ENCODE data around the gene ATP5MC2.
"Not testable (repeated sequence)": the region's sequence is repeated elsewhere in the genome, so short reads cannot be mapped to it uniquely, and the experiment has no call there.

The ATP5MC2 gene

DNA sequence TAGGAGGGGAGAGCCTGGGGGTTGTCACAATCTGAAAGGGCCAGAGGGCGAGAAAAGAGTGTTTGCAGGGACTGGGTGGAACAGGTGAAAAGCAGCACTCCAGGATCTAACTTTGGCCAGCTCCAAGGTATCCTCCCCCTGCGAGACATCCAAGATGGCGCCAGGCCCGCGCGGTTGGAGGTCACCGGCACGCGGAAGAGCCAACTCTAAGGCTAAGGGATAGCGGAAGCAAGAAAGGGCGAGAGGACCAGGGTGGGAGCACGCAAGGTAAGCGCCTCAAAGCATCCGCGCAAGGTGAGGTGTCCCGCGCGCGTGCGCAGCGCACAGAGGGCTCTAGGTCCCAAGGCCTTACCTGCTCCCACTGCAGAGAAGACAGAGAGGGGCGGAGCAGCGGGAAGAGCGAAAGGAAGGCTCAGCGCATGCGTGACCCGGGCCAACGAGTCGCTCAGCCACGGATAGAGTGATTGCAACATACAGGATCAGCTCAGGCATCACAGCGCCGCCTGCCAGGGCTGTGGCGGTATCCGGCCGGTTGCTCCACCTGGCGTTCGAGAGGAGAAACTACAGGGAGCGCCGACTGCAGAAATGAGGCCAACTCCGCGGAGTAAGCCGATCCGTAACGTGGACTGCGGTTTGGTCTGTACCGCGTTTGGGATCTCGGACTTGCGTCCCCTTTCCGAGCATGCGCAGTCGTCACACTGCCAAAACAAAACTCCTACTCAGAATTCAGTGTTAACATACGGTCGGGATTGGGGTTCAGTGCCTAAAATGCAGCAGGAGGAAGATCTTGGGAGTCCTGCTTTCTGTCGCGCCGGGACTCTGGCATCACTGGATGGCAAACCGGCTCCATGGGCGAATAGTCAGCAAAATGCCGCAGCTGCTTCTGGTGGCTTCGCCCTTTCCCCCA is at the start of gene ATP5MC2:
Gene ATP5MC2, minus strand, starts transcription at position 383 of the 907 bp plus-strand sequence. CDS start 3,469 bp downstream, outside the sequence.
- ATAC-seq (replicated peaks), result peak; percentile 94 to 96
- Mint-ChIP-seq H3K4me1 (peaks cover 2 to 25% of the 10 kb centered on the region in 2 donors), H3K27ac (peak within 1 kb of the TSS; percentile 88)

DNA sequence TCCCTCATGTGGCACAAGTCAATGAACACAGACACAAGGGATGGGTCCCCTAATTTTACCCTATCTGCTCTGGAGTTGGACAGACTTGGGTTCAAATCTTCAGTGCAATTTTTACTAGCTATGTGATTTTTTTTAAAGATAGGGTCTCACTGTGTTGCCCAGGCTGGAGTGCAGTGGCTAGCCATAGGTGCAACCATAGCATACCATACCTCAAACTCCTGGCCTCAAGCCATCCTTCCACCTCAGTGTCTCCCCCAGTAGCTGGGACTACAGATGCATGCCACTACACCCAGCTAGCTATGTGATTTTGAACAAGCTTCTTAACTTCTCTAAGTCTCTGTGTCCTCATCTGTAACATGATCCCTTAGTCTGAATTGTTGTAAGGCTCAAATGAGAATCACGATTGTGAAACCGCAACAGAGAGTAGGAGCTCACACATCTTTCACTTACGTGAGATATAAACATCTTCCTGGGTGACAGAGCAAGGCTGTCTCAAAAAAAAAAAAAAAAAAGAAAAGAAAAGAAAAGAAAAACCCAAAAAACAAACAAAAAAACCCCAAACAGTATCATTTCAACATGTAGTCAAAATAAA is 46.7 kb upstream of the ATP5MC2 start:
- peaks cover 15 to 42% of the 10 kb centered on the region in 2 donors for H3K36me3 Mint-ChIP-seq
- peaks cover 13 to 23% of the 10 kb centered on the region in 2 donors for H3K4me1 Mint-ChIP-seq
- no peaks in the 10 kb centered on the region for H3K9me3 Mint-ChIP-seq
- no peak overlapping the region for H3K27ac Mint-ChIP-seq
- no peak overlapping the region for H3K4me3 Mint-ChIP-seq
- ATAC-seq (replicated peaks) (no peak), DNase-seq (no peak)
- H3K27me3 Mint-ChIP-seq, result no peaks in the 10 kb centered on the region

More for the DNA sequence above, at the start of gene ATP5MC2:
- peaks cover 11 to 22% of the 10 kb centered on the region in 2 donors for H3K27me3 Mint-ChIP-seq
- H3K4me3 Mint-ChIP-seq, result peak within 1 kb of the TSS; percentile 86
- DNase-seq, result peak; percentile 97
- H3K36me3 Mint-ChIP-seq, result peaks cover 7 to 10% of the 10 kb centered on the region in 2 donors
- H3K9me3 Mint-ChIP-seq, result no peaks in the 10 kb centered on the region

DNA sequence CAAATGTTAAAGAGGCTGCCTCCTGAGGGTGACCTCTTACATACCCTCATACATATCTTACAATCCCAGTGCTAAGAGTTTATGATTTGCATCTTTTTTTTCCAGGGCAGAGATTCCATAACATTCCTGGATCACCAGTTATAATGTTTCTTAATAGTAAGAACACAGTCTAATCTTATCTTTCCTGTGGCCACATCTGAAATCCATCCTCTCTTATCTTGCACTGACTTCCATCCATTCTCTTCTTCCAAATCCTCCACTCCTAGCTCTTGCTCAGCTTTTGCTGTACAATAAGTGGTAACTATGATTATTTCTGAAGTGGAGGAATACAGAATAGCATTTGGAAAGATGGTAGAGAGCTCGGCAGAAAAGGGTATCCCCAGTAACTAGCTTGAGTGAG is 45.1 kb upstream of the ATP5MC2 start:
- Mint-ChIP-seq H3K27ac (no peak overlapping the region), H3K27me3 (no peaks in the 10 kb centered on the region)
- no peak for ATAC-seq (replicated peaks)

GRCh38 chr12:53719649-53720048 is 43.8 kb upstream of the ATP5MC2 start:
- Mint-ChIP-seq H3K27me3 (no peaks in the 10 kb centered on the region), H3K4me3 (no peak overlapping the region), H3K36me3 (peaks cover 26 to 58% of the 10 kb centered on the region in 2 donors), H3K27ac (peak overlapping the region; percentile 15), H3K9me3 (no peaks in the 10 kb centered on the region), H3K4me1 (no peaks in the 10 kb centered on the region)
- ATAC-seq (replicated peaks) (no peak), DNase-seq (no peak)

More for the DNA sequence above, 45.1 kb upstream of the ATP5MC2 start:
- DNase-seq, result no peak
- peaks cover 2 to 7% of the 10 kb centered on the region in 2 donors for H3K4me1 Mint-ChIP-seq
- no peak overlapping the region for H3K4me3 Mint-ChIP-seq
- no peaks in the 10 kb centered on the region for H3K9me3 Mint-ChIP-seq
- H3K36me3 Mint-ChIP-seq, result peaks cover 23 to 54% of the 10 kb centered on the region in 2 donors

DNA sequence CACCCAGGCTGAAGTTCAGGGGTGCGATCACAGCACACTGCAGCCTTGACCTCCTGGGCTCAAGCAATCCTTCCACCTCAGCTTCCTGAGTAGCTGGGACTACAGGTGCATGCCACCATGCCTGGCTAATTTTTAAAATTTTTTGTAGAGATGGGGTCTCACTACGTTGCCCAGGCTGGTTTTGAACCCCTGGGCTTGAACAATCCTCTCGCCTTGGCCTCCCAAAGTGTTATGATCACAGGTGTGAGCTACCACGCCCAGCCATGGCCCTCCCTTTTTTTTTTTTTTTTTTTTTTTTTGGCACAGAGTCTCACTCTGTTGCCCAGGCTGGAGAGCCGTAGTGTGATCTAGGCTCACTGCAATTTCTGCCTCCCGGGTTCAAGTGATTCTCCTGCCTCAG is 42.7 kb upstream of the ATP5MC2 start:
- not testable (repeated sequence) for DNase-seq; H3K4me3 Mint-ChIP-seq; H3K27ac Mint-ChIP-seq; ATAC-seq (replicated peaks); H3K9me3 Mint-ChIP-seq; H3K27me3 Mint-ChIP-seq; H3K4me1 Mint-ChIP-seq
- H3K36me3 Mint-ChIP-seq, result peaks cover 30 to 55% of the 10 kb centered on the region in 2 donors

- ATAC-seq (replicated peaks) (no peak), DNase-seq (no peak)
- no peaks in the 10 kb centered on the region for H3K9me3 Mint-ChIP-seq
- no peak overlapping the region for H3K4me3 Mint-ChIP-seq
- H3K4me1 Mint-ChIP-seq, result no peaks in the 10 kb centered on the region
- H3K27ac Mint-ChIP-seq, result no peak overlapping the region
- peaks cover 30 to 54% of the 10 kb centered on the region in 2 donors for H3K36me3 Mint-ChIP-seq
- no peaks in the 10 kb centered on the region for H3K27me3 Mint-ChIP-seq
These were observed 41.4 kb upstream of the ATP5MC2 start for GRCh38 chr12:53717319-53717718.

DNA sequence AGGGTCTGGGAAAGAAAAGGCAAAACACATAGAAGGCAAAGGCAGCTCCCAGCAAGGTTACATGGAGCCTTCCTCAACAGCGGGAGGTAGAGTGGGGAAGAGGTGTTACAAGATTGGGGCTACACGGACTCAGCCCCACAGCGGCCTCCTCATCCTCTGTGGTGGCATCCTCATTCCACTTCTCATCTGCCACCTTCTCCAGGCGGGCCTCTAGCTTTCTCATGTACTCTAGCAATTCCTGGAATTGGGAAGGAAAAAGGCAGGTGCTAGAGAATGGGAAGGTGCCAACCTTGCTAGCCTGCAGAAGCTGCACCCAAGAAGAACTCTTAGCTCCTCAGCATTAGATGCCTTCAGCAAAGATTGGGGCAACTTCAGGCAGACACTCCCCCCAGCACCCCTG is 38.1 kb upstream of the ATP5MC2 start:
- H3K36me3 Mint-ChIP-seq, result peaks cover 24 to 39% of the 10 kb centered on the region in 2 donors
- H3K4me3 Mint-ChIP-seq, result no peak overlapping the region
- peaks cover 7 to 9% of the 10 kb centered on the region in 2 donors for H3K4me1 Mint-ChIP-seq
- H3K9me3 Mint-ChIP-seq, result no peaks in the 10 kb centered on the region
- H3K27me3 Mint-ChIP-seq, result no peaks in the 10 kb centered on the region
- ATAC-seq (replicated peaks) (no peak), DNase-seq (no peak)
- H3K27ac Mint-ChIP-seq, result no peak overlapping the region

DNA sequence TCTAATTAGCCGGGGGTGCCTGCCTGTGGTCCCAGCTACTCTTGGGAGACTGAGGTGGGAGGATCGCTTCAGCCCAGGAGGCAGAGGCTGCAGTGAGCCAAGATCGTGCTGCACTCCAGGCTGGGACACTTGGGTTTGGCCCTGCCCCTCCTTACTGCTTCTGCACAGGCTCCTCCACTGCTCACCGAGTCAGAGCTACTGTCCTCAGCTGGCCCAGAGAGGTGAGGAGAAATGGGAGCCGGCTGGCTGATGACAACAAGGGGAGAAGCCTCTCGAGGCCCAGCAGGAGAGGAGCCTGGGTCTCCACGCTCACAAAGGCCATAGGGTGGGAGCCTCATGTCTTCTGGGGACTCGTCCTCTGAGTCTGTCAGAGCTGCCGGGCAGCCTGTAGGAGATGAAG is 37.6 kb upstream of the ATP5MC2 start:
- peaks cover 7 to 9% of the 10 kb centered on the region in 2 donors for H3K4me1 Mint-ChIP-seq
- H3K36me3 Mint-ChIP-seq, result peaks cover 24 to 39% of the 10 kb centered on the region in 2 donors
- no peak overlapping the region for H3K4me3 Mint-ChIP-seq
- H3K27me3 Mint-ChIP-seq, result no peaks in the 10 kb centered on the region
- DNase-seq (no peak), ATAC-seq (replicated peaks) (no peak)
- no peaks in the 10 kb centered on the region for H3K9me3 Mint-ChIP-seq
- H3K27ac Mint-ChIP-seq, result peak overlapping the region; percentile 87

DNA sequence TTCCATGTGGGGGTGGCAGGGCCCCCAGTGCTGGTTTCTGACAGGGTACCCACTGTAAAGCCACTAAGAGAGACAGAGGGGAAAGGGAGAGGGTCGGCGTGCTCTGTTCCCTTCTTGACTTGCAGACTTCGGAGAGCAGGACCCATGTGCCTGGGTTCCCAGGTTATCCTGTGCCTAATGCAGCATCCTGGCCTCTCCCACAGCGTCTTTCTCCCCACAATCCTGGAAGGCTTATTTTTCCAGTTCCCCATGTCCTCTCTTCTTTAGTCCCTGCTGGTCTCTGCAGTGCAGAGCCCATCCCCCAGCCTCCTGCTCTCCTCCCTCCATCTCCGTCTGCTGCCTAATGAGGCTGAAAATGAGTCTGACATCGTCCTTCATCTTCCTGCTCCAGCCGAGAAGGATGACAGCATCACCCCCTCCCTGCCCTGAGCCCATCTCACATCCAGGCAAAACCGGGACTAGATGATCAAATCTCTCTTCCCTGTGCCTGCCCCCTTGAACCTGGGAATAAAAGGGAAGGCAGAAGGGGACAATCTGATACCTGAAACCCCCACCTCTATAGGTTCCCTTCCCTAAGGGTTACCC is 36.3 kb upstream of the ATP5MC2 start:
- no peaks in the 10 kb centered on the region for H3K9me3 Mint-ChIP-seq
- peaks cover 24 to 35% of the 10 kb centered on the region in 2 donors for H3K36me3 Mint-ChIP-seq
- no peak for DNase-seq
- no peak overlapping the region for H3K4me3 Mint-ChIP-seq
- ATAC-seq (replicated peaks), result no peak
- peaks cover 5 to 6% of the 10 kb centered on the region in 2 donors for H3K27me3 Mint-ChIP-seq
- H3K27ac Mint-ChIP-seq, result no peak overlapping the region
- H3K4me1 Mint-ChIP-seq, result peaks cover 7 to 9% of the 10 kb centered on the region in 2 donors

DNA sequence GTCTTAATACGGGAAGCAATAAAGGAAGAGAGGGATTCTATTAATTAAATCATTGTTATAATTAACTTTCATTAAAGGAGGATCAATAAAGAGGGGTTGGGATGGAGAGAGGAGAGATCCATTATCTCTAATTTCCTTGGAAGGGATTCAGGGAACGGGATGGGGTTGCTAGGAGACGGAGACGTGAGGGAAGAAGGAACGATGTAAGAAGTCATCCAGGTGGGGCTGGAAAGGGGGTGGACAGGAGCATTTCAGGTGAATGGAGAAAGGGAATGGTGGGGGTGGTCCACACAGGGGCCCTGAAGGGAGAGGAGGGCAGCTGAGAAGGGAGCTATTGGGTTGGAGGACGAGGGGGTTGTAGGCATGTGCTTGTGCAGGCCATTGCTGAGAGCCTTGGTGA is 34.2 kb upstream of the ATP5MC2 start:
- no peak for ATAC-seq (replicated peaks)
- Mint-ChIP-seq H3K27ac (no peak overlapping the region), H3K27me3 (peaks cover 17 to 23% of the 10 kb centered on the region in 2 donors), H3K9me3 (no peaks in the 10 kb centered on the region), H3K4me1 (peaks cover 7 to 9% of the 10 kb centered on the region in 2 donors), H3K36me3 (peaks cover 13 to 22% of the 10 kb centered on the region in 2 donors), H3K4me3 (no peak overlapping the region)
- DNase-seq, result no peak

DNA sequence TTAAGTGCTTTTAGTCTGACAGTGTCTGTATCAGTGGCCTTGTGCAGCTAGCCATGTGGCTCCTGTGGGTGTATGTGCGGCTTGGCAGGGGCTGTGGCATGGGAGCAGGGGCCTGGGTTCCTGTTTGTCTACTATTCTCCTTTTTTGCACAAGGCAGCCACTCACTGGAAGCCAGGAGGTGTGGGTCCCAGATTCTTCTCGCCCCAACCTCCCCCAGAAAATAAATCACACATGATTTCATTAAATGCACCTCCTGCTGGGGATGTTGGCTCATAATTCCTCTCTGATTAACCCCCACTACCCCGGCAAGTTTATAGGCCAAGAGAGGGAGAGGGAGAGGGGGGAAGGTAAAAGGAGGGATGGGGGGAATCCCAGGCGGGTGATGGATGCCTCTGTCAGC is 33.8 kb upstream of the ATP5MC2 start:
- DNase-seq, result no peak
- Mint-ChIP-seq H3K4me1 (peaks cover 7 to 9% of the 10 kb centered on the region in 2 donors), H3K9me3 (no peaks in the 10 kb centered on the region), H3K27me3 (peaks cover 18 to 24% of the 10 kb centered on the region in 2 donors), H3K27ac (no peak overlapping the region), H3K4me3 (no peak overlapping the region), H3K36me3 (peaks cover 13 to 19% of the 10 kb centered on the region in 2 donors)
- no peak for ATAC-seq (replicated peaks)

GRCh38 chr12:53706080-53706479 is 30.2 kb upstream of the ATP5MC2 start:
- no peak overlapping the region for H3K27ac Mint-ChIP-seq
- H3K4me3 Mint-ChIP-seq, result no peak overlapping the region
- no peaks in the 10 kb centered on the region for H3K9me3 Mint-ChIP-seq
- no peak for DNase-seq
- peaks cover 41 to 57% of the 10 kb centered on the region in 2 donors for H3K27me3 Mint-ChIP-seq
- H3K36me3 Mint-ChIP-seq, result no peaks in the 10 kb centered on the region
- ATAC-seq (replicated peaks), result no peak
- H3K4me1 Mint-ChIP-seq, result peaks cover 8 to 9% of the 10 kb centered on the region in 2 donors

- DNase-seq (no peak), ATAC-seq (replicated peaks) (no peak)
- H3K27ac Mint-ChIP-seq, result peak overlapping the region; percentile 7
- H3K9me3 Mint-ChIP-seq, result no peaks in the 10 kb centered on the region
- H3K4me3 Mint-ChIP-seq, result no peak overlapping the region
- peaks cover 50 to 72% of the 10 kb centered on the region in 2 donors for H3K27me3 Mint-ChIP-seq
- H3K36me3 Mint-ChIP-seq, result no peaks in the 10 kb centered on the region
- peaks cover 5 to 7% of the 10 kb centered on the region in 2 donors for H3K4me1 Mint-ChIP-seq
These were observed 27.9 kb upstream of the ATP5MC2 start for GRCh38 chr12:53703756-53704155.

DNA sequence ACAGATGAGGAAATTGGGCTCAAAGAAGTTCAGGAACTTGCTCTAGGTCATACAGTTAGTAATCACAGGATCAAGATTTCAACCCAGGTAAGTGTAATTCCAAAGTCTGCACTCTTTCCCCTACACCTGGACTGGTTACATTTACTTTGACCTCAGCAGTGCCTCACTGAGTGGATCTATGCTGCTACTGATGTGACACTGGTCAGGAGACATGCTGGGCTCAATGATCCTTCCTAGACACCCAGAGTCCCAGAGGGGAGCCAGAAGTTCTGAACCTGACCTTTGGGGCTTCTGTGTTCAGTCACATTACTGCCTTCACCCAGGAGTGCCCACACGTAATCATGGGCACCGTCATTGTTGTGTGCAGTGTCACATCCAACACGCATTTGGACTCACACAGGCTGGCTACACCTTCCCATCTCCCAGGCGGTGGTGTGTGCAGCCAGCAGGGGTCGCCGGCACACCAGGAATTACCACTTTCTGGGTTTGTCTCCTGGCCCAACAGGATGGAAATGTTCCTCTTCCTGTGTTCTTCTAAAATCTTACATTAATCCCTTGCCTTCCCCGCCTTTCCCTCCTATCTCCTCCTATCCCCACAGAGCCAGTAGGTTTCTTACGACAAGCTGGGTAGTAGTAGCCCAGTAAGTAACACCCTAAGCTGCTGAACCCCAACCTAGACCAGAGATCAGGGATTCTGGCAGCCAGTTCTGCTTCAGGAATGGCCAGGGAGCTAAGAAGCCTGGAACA is 25.8 kb upstream of the ATP5MC2 start:
- Mint-ChIP-seq H3K36me3 (no peaks in the 10 kb centered on the region), H3K4me3 (no peak overlapping the region), H3K9me3 (no peaks in the 10 kb centered on the region), H3K27me3 (peaks cover 62 to 82% of the 10 kb centered on the region in 2 donors), H3K27ac (peak overlapping the region; percentile 49), H3K4me1 (peaks cover 12 to 13% of the 10 kb centered on the region in 2 donors)
- peak; percentile 93 to 94 for ATAC-seq (replicated peaks)
- peak; percentile 42 for DNase-seq

Measured in stimulated activated naive B cell treated with anti-CD40 and anti-IgM and Interleukin-4, amounts not matched to agents 10 μg/mL and 1 μg/mL and 100 μg/mL, for 72 hours (primary cell).